Measurements from ENCODE around the gene WDR18. TPM values are rescaled to one million over a fixed set of nuclear protein-coding genes. Genes with fewer than 3 reads are reported as not detected.
A peak's percentile ranks its signal among the peaks of the same experiment; 100 is the strongest.

WDR18 gene
- total RNA-seq, 1 experiment from 2014 or later, result 124 TPM

DNA sequence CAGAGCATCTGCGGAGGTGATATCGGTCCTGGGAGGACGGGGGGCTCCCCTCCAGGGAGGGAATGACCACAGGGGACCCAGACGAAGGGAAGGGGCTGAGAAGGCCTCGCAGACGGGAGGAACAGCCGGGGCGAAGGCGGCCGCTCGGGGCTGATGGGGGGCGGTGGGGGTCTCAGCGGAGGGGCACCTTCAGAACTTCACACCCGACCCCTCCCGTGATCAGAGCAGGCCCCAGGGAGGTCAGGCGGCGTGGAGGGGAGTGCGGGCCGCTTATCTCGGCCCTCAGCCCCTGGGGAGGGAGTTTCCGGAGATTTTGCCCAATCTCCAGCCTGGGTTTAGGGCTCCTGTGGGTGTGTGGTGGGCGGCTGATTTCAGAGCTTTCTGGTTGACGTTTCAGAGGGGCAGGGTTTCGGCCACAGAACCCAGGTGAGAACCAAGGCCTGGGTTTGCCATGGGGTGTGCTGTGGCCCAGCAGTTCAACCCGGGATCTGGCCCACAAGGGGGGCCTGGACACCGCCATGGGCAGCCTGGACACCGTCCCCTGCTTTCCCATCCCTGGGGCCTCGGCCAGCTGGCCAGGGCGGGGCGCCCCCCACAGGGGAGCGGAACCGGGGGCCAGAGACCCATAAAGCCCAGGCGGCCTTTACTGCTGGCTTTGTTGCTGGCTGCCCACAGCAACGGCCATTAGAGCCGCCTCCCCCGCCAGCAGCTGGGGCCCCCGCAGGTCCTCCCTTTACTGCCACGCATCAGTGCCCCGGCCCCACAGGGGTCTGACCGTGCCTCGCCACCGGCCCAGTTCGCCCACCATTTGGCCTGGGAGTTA, 29.3 kb upstream of the WDR18 start:
- H3K4me1 ChIP-seq (ENCODE audit: control insufficient read depth in 1 of 2, insufficient read depth in 2 of 2, low read length in 2 of 2), result peaks cover 72 to 95% of the 10 kb centered on the region in 2 experiments
- intact Hi-C loops (cut with micrococcal nuclease), result no loop called here
- H3K27me3 ChIP-seq (ENCODE audit: insufficient read depth, low read length), result no peaks in the 10 kb centered on the region
- H3K79me2 ChIP-seq (ENCODE audit: insufficient read depth, low read length), result peaks cover 18% of the 10 kb centered on the region
- POLR2A ChIA-PET, result no interaction called here
- H2AFZ ChIP-seq (ENCODE audit: low read depth, low read length, poor library complexity, severe bottlenecking), result no peak overlapping the region
- RAD21 ChIA-PET (ENCODE audit: low non-redundant PET in 1 of 2, low total read pairs in 2 of 2, uncharacterized antibody in 2 of 2, unreplicated experiment in 2 of 2), result no interaction called here
- H3K9me2 ChIP-seq (ENCODE audit: insufficient read depth), result no peaks in the 10 kb centered on the region
- no peaks in the 10 kb centered on the region for H4K20me1 ChIP-seq (ENCODE audit: insufficient read depth)
- no peak for TF ChIP-seq ZNF274 (IDR thresholded peaks at IDR 0.05; ENCODE audit: low read depth, low read length)
- H3K4me3 ChIP-seq (replicated peaks in 1 of 2; ENCODE audit: low read depth in 1 of 2, low read length in 2 of 2), result no peak overlapping the region
- ATAC-seq (0 out of 2 replicates have a peak, but pooled peaks have one; percentile 8), DNase-seq (ENCODE audit: low read depth, low spot score) (no peak)
- no peak overlapping the region for H3K9ac ChIP-seq (ENCODE audit: low read length)
- BruUV-seq (replicated peaks), result no TSS peak
- H3K36me3 ChIP-seq (ENCODE audit: control insufficient read depth in 1 of 2, insufficient read depth in 2 of 2, low read length in 2 of 2), result no peaks in the 10 kb centered on the region
- H3K27ac ChIP-seq (ENCODE audit: low read depth, low read length), result no peak overlapping the region; the same call in 1 of the 2 replicates
- no peaks in the 10 kb centered on the region for H3K9me3 ChIP-seq (ENCODE audit: control insufficient read depth in 1 of 2, insufficient read depth in 1 of 2, low read depth in 1 of 2, low read length in 2 of 2)
- CTCF ChIA-PET, result no interaction called here
- no peak overlapping the region; the same call in 1 of the 2 replicates for H3K4me2 ChIP-seq (ENCODE audit: low read length)

DNA sequence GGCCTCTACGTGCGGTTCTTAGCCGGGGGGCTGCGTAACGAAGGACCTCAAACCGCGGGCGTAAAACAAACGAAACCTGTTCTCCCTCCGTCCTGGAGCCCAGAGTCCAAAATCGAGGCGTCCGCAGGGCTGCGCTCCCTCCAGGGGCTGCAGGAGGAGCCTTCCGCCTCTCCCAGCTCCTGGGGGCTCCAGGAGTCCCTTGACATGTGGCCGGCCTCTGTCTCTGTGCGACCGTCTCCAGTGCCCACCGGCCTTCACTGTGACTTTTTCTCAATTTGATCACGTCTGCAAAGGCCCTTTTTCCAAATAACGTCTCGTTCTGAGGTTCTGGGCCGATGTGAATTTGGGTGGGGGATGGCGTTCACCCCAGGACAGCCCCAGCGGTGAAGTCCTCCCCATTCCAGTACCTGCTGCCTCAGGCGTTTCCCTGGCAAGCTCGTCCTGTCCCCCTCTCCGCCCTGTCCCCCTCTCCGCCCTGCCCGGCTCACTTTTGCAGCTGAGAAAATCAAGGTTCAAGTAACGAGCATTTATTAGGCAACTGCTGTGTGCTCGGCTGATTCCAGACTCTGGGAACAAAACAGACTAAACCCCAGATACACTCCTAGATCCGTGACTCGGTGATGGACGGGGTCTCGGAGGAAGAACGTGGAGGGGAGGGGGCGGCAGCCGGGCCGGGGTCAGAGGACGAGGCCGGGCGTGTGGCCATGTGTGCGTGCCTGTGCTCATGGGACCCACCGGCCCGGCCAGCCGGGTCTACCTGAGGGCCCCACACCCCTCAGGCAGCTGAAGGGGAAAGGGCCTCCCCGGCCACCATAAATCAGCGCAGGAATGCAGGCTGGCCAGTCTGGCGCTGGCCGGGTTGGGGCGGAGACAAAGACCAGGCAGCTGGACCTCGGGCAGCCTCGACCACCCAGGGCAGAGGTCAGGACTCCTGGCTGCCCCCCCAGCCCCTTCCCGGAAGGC, 28.1 kb upstream of the WDR18 start:
- no TSS peak for BruUV-seq (replicated peaks)
- Histone ChIP-seq H2AFZ (ENCODE audit: low read depth, low read length, poor library complexity, severe bottlenecking) (no peak overlapping the region), H3K9me2 (ENCODE audit: insufficient read depth) (no peaks in the 10 kb centered on the region), H3K27ac (ENCODE audit: low read depth, low read length) (peak overlapping the region; percentile 80), H3K27me3 (ENCODE audit: insufficient read depth, low read length) (no peaks in the 10 kb centered on the region), H3K4me3 (replicated peaks in 1 of 2; ENCODE audit: low read depth in 1 of 2, low read length in 2 of 2) (peak overlapping the region; percentile 27 to 53), H3K9me3 (ENCODE audit: control insufficient read depth in 1 of 2, insufficient read depth in 1 of 2, low read depth in 1 of 2, low read length in 2 of 2) (no peaks in the 10 kb centered on the region), H3K36me3 (ENCODE audit: control insufficient read depth in 1 of 2, insufficient read depth in 2 of 2, low read length in 2 of 2) (no peaks in the 10 kb centered on the region), H3K4me1 (ENCODE audit: control insufficient read depth in 1 of 2, insufficient read depth in 2 of 2, low read length in 2 of 2) (peaks cover 68 to 96% of the 10 kb centered on the region in 2 experiments), H4K20me1 (ENCODE audit: insufficient read depth) (no peaks in the 10 kb centered on the region), H3K79me2 (ENCODE audit: insufficient read depth, low read length) (peaks cover 18% of the 10 kb centered on the region), H3K9ac (ENCODE audit: low read length) (peak overlapping the region; percentile 71), H3K4me2 (ENCODE audit: low read length) (peak overlapping the region; percentile 91)
- ChIA-PET CTCF (no interaction called here), POLR2A (no interaction called here), RAD21 (ENCODE audit: low non-redundant PET in 1 of 2, low total read pairs in 2 of 2, uncharacterized antibody in 2 of 2, unreplicated experiment in 2 of 2) (interaction anchor here in 1 of 2 experiments (0.6 kb wide), 1 partner anchor 35 kb away, joined by 5 read pairs; no protein-coding TSS in a partner anchor)
- ATAC-seq, result peak; percentile 32
- intact Hi-C loops (cut with micrococcal nuclease), result no loop called here
- no peak for DNase-seq (ENCODE audit: low read depth, low spot score)
- no peak for TF ChIP-seq ZFX (IDR thresholded peaks at IDR 0.05)
- TF ChIP-seq EGR1 (IDR thresholded peaks at IDR 0.05; ENCODE audit: low read depth), result no peak
- TF ChIP-seq JUND (IDR thresholded peaks at IDR 0.05), result no peak
- TF ChIP-seq POLR2AphosphoS5 (IDR thresholded peaks at IDR 0.05; ENCODE audit: low read depth, low read length), result no peak
- no peak for TF ChIP-seq EZH2 (IDR thresholded peaks at IDR 0.05)
- TF ChIP-seq CEBPB (IDR thresholded peaks at IDR 0.05; ENCODE audit: low read depth), result no peak
- no peak for TF ChIP-seq EZH2phosphoT487 (IDR thresholded peaks at IDR 0.05; ENCODE audit: borderline replicate concordance)
- no peak for TF ChIP-seq FOSL1 (IDR thresholded peaks at IDR 0.05; ENCODE audit: low read depth)
- no peak for TF ChIP-seq MAX (IDR thresholded peaks at IDR 0.05)
- TF ChIP-seq YY1 (IDR thresholded peaks at IDR 0.05; ENCODE audit: extremely low read depth, insufficient replicate concordance, low read depth, low read length), result no peak
- TF ChIP-seq TCF7L2 (IDR thresholded peaks at IDR 0.05; ENCODE audit: borderline replicate concordance, extremely low read depth, insufficient read depth, insufficient read length), result no peak
- no peak for TF ChIP-seq RAD21 (IDR thresholded peaks at IDR 0.05; ENCODE audit: low read depth)
- TF ChIP-seq CTCF (IDR thresholded peaks at IDR 0.05 in 2 of 3, conservative IDR thresholded peaks at IDR 0.05 in 1 of 3; ENCODE audit: borderline replicate concordance in 1 of 3, insufficient read depth in 1 of 3, low read depth in 2 of 3, low read length in 2 of 3), result no peak

All from HCT116 (cell line).